Prostate gland (tissue), 2 donors: ENCODE data around the gene RIMBP2. TPM values are rescaled to one million over a fixed set of nuclear protein-coding genes. Genes with fewer than 3 reads are reported as not detected.

Experiments
- DNase-seq: peaks from one replicate; pipeline ENCODE4 v3.0.0-alpha.2; 2019; ENCODE audit warnings: low spot score
- H3K27ac ChIP-seq, 2 donors: fragments of 200-600 bp; sonication (generic); 2 replicates each; pipeline ENCODE4 v1.5.1; 2017 to 2019
- H3K27me3 ChIP-seq: fragments of 200-600 bp; sonication (generic); replicated peaks from 2 replicates; pipeline ENCODE4 v1.5.1; 2019; ENCODE audit not compliant: insufficient read depth
- H3K36me3 ChIP-seq, 2 donors: fragments of 200-600 bp; sonication (generic); 1 replicate in 1 of 2; 2 replicates in 1 of 2; pipeline versions ENCODE4 v1.5.1 to v1.8.1; 2017 to 2019
- H3K4me1 ChIP-seq: fragments of 200-600 bp; sonication (generic); replicated peaks from 2 replicates; pipeline ENCODE4 v1.5.1; 2019
- H3K4me3 ChIP-seq, 2 donors: fragments of 200-600 bp; sonication (generic); 2 replicates each; pipeline ENCODE4 v1.5.1; 2017 to 2019
- H3K9me3 ChIP-seq: fragments of 200-600 bp; sonication (generic); 2 replicates; pipeline ENCODE4 v1.5.1; 2017
- POLR2A ChIP-seq: fragments of 450-650 bp; IDR thresholded peaks from one replicate; pipeline ENCODE4 v1.6.1; 2016; ENCODE audit warnings: antibody characterized with exemption, mild to moderate bottlenecking
- POLR2AphosphoS5 ChIP-seq: sonication (generic); formaldehyde crosslinking; IDR thresholded peaks from one replicate; pipeline ENCODE4 v1.6.1; 2017; ENCODE audit warnings: antibody characterized with exemption
- WGBS: methylation state at CpG from one replicate; pipeline ENCODE4 v1.1.5; 2018; 5-methylcytosine and 5-hydroxymethylcytosine counted together
- intact Hi-C: fragments of 100-400 bp; cut with DNase I; formaldehyde crosslinking; loops from one replicate; pipeline ENCODE4 v1.14.2; 2022
- total RNA-seq, 2 donors: library from RNA; depleted of rRNA; stranded (reverse); fragments of >200 nt; gene quantifications; one replicate each; pipeline ENCODE4 v1.1.0, GENCODE V29; 2016
- TF ChIP-seq, protein P1 (sequence below), 4 experiments: fragments of 200-600 bp in 2 of 4; fragments of 450-650 bp in 2 of 4; sonication (generic) in 2 of 4; IDR thresholded peaks; 1 replicate in 3 of 4; 2 replicates in 1 of 4; pipeline ENCODE4 v1.5.1; 2016 to 2019; ENCODE audit warnings: antibody characterized with exemption in 4 of 4, mild to moderate bottlenecking in 2 of 4, moderate library complexity in 2 of 4

The RIMBP2 gene
- total RNA-seq, 2 donors from 2014 or later, result 0.96 to 7.0 TPM

DNA sequence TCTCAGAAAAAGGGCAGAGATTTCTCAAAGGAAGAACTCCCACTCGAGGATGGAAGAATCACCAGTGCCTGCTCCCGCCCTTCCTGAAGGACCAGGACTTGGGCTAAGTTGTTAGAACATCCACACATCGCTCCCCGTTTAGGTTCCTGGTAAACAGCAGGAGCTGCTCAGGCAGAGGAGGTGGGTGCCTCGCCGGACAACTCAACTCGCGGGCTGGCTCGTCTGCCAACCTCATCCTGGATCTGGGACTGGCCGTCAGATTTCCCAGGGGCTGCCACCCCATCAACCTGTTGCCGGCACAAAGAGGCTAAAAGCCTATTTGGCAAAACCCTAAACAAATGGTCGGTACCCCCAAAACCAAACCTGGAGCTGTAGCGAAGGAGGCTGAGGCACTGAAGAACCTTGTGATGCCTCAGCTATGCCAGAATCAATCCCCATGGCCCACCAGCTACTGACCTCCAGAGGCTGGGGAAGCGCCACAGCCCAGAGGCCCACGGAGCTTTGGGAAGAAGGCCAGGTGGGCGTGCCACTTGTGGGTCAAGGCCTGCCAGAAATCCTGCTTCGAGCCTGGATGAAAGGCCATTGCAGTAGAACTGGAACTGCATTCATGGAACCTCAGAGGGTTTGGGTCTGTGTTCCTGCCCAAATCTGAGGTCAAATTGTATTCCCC, 42.9 kb downstream of the RIMBP2 start:
- no peak for DNase-seq
- 69% methylated on average over 16 of the region's 17 CpGs for WGBS
- no peak for TF ChIP-seq POLR2A
- TF ChIP-seq, protein P1, sequence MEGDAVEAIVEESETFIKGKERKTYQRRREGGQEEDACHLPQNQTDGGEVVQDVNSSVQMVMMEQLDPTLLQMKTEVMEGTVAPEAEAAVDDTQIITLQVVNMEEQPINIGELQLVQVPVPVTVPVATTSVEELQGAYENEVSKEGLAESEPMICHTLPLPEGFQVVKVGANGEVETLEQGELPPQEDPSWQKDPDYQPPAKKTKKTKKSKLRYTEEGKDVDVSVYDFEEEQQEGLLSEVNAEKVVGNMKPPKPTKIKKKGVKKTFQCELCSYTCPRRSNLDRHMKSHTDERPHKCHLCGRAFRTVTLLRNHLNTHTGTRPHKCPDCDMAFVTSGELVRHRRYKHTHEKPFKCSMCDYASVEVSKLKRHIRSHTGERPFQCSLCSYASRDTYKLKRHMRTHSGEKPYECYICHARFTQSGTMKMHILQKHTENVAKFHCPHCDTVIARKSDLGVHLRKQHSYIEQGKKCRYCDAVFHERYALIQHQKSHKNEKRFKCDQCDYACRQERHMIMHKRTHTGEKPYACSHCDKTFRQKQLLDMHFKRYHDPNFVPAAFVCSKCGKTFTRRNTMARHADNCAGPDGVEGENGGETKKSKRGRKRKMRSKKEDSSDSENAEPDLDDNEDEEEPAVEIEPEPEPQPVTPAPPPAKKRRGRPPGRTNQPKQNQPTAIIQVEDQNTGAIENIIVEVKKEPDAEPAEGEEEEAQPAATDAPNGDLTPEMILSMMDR (IDR thresholded peaks at IDR 0.05), result no peak
- TF ChIP-seq POLR2AphosphoS5, result no peak
- H3K4me1 ChIP-seq, result no peaks in the 10 kb centered on the region
- intact Hi-C loops, result no loop called here
- H3K27ac ChIP-seq, result no peak overlapping the region
- H3K36me3 ChIP-seq, result no peaks in the 10 kb centered on the region
- no peak overlapping the region for H3K4me3 ChIP-seq
- H3K27me3 ChIP-seq, result no peaks in the 10 kb centered on the region
- no peaks in the 10 kb centered on the region for H3K9me3 ChIP-seq

DNA sequence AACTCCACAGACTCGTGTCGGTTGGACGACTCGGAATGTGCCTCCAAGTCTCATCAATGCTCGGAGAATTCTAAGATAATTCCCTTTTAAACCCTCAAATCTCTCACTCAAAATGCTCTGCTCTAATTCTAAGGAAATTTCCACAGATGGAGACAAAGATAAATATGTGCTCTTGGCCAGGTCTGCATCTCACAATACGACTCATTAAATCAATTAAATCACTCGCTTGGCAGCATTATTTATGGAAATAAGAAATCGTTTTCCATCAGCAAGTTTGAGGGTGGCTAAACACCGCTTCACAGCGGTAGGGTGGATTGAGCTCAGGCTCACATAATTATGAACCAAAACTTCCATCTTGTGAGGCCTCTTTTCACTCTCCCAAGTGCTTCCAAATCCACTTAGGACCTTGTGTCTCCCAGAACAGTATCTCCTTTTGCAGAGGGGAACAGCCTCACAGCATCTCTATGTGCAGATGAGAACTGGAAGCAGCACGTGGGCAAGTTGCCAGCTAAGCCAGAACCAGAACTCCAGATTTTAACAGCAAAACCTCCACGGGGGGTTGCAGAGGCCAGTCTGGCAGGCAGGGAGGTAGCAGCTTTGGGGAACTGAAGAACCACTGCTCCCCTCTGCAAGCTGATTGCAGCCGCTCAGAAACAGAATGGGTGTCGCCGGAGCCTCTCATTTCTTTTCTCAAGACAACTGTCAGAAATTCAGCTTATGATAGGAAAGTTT, 43.8 kb downstream of the RIMBP2 start:
- no peaks in the 10 kb centered on the region for H3K27me3 ChIP-seq
- H3K4me3 ChIP-seq, result no peak overlapping the region
- DNase-seq, result no peak
- H3K27ac ChIP-seq, result no peak overlapping the region
- no peak for TF ChIP-seq POLR2AphosphoS5
- TF ChIP-seq POLR2A, result no peak
- no peaks in the 10 kb centered on the region for H3K9me3 ChIP-seq
- intact Hi-C loops, result no loop called here
- H3K36me3 ChIP-seq, result no peaks in the 10 kb centered on the region
- 63% methylated on average over 15 of the region's 15 CpGs for WGBS
- no peaks in the 10 kb centered on the region for H3K4me1 ChIP-seq

DNA sequence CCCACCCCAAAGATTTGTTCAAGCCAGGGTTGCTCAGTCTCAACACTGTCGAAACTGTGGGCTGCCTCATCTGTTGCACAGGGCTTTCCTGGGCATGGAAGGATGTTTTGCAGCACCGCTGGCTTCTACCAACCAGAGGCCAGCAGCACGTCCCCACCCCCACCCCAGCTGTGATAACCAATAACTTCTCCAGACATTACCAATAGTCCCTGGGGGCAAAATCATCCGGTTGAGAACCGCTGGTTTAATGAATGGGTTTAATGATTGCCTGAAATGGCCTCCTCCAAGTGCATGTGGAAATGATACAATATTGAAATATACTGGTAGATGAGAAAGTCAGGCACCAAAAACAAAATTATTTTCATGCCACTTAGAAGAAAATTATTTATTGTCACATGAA, 44.5 kb downstream of the RIMBP2 start:
- TF ChIP-seq POLR2A (no peak), POLR2AphosphoS5 (no peak)
- TF ChIP-seq, protein P1 (IDR thresholded peaks at IDR 0.05), result no peak
- no peaks in the 10 kb centered on the region for H3K27me3 ChIP-seq
- DNase-seq, result no peak
- H3K27ac ChIP-seq, result no peak overlapping the region
- no peaks in the 10 kb centered on the region for H3K36me3 ChIP-seq
- 86% methylated on average over 4 of the region's 5 CpGs for WGBS
- intact Hi-C loops, result no loop called here
- H3K9me3 ChIP-seq, result no peaks in the 10 kb centered on the region
- no peaks in the 10 kb centered on the region for H3K4me1 ChIP-seq
- no peak overlapping the region for H3K4me3 ChIP-seq

DNA sequence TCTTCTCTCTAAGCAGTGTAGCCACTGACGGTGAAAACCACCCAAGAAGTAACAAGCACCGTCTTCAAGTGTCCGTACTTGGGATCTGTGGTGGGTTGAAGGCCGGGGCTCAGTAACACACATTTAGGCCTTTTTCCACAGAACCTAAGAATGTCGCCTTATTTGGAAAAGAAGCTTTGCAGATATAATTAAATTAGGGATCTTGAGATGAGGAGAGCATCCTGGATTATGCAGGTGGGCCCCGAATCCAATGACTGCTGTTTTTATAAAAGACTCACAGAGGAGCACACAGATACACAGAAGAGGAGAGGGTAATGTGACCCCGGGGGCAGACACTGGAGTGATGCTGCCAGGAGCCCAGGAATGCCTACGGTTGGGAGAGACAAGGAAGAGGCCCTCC, 46.3 kb downstream of the RIMBP2 start:
- H3K9me3 ChIP-seq, result no peaks in the 10 kb centered on the region
- H3K27me3 ChIP-seq, result no peaks in the 10 kb centered on the region
- H3K27ac ChIP-seq, result no peak overlapping the region
- H3K4me1 ChIP-seq, result no peaks in the 10 kb centered on the region
- DNase-seq, result no peak
- no peak overlapping the region for H3K4me3 ChIP-seq
- intact Hi-C loops, result no loop called here
- WGBS, result 88% methylated on average over 8 of the region's 8 CpGs
- H3K36me3 ChIP-seq, result no peaks in the 10 kb centered on the region
- TF ChIP-seq, protein P1 (IDR thresholded peaks at IDR 0.05), result no peak
- TF ChIP-seq POLR2AphosphoS5 (no peak), POLR2A (no peak)

DNA sequence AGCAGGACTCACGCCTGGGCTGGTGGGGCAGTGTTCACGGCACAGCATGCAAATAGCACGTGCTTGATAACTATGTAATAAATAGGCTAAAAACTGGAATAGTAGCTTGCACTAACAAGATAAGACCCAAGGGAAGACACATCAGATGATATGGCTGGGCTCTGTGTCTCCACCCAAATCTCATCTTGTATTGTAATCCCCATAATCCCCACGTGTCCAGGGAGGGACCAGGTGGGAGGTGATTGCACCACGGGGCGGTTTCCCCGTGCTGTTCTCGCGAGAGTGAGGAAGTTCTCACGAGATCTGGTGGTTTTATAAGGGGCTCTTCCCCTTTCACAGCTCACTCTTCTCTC, 46.9 kb downstream of the RIMBP2 start:
- WGBS, result 76% methylated on average over 10 of the region's 10 CpGs
- Histone ChIP-seq H3K4me1 (no peaks in the 10 kb centered on the region), H3K4me3 (no peak overlapping the region), H3K9me3 (no peaks in the 10 kb centered on the region), H3K36me3 (no peaks in the 10 kb centered on the region), H3K27ac (no peak overlapping the region), H3K27me3 (no peaks in the 10 kb centered on the region)
- no peak for DNase-seq
- TF ChIP-seq POLR2A (no peak), POLR2AphosphoS5 (no peak)
- TF ChIP-seq, protein P1 (IDR thresholded peaks at IDR 0.05), result no peak
- intact Hi-C loops, result no loop called here
